K562 (cell line): ENCODE results near the gene ANKRD13D.

ENCODE experiments used
- BRCA1 ChIP-seq, 2 experiments: fragments of 450-650 bp in 1 of 2; sonication (generic) in 1 of 2; formaldehyde crosslinking in 1 of 2; IDR thresholded peaks; 2 replicates each; pipeline versions ENCODE4 v1.5.0 to v1.6.1; 2017 to 2020; ENCODE audit warnings: mild to moderate bottlenecking in 1 of 2, missing genetic modification reagents in 1 of 2
- CTCF ChIP-seq, 3 experiments: IDR thresholded peaks in 2 of 3; conservative IDR thresholded peaks in 1 of 3; 2 replicates each; pipeline ENCODE4 v1.5.1; 2011 to 2012; ENCODE audit warnings: low read length in 3 of 3, mild to moderate bottlenecking in 3 of 3, control low read depth in 2 of 3, improper control_type of control experiment in 1 of 3, inconsistent platforms in 1 of 3, low read depth in 1 of 3, mixed read lengths in 1 of 3, moderate library complexity in 1 of 3; ENCODE audit not compliant: insufficient read depth in 2 of 3
- ELF4 ChIP-seq: fragments of 450-650 bp; formaldehyde crosslinking; IDR thresholded peaks from 2 replicates; pipeline ENCODE4 v1.4.0; 2022; ENCODE audit warnings: missing genetic modification characterization
- ETS1 ChIP-seq: conservative IDR thresholded peaks from 2 replicates; pipeline ENCODE4 v1.6.1; 2011; ENCODE audit warnings: low read depth, mild to moderate bottlenecking, low read length; ENCODE audit not compliant: control insufficient read depth
- JUNB ChIP-seq: fragments of 450-650 bp; formaldehyde crosslinking; conservative IDR thresholded peaks from 2 replicates; pipeline ENCODE4 v1.4.0; 2020; ENCODE audit warnings: mild to moderate bottlenecking
- NFATC3 ChIP-seq: fragments of 450-650 bp; IDR thresholded peaks from 2 replicates; pipeline ENCODE4 v1.6.1; 2017; ENCODE audit warnings: mild to moderate bottlenecking
- NR2F6 ChIP-seq: fragments of 450-650 bp; formaldehyde crosslinking; IDR thresholded peaks from 2 replicates; pipeline ENCODE4 v1.4.0; 2020; ENCODE audit warnings: mild to moderate bottlenecking
- PPARD ChIP-seq: fragments of 250-450 bp; sonication (Bioruptor Pico); IDR thresholded peaks from 2 replicates; pipeline ENCODE4 v1.8.0; 2022; ENCODE audit warnings: inconsistent platforms, mild to moderate bottlenecking, moderate library complexity
- SRF ChIP-seq, 2 experiments: fragments of 250-450, 450-650 bp in 1 of 2; sonication (Bioruptor Pico) in 1 of 2; sonication (generic) in 1 of 2; formaldehyde crosslinking; IDR thresholded peaks; 2 replicates each; pipeline versions ENCODE4 v1.5.0 to v1.5.1; 2020 to 2022; ENCODE audit warnings: mild to moderate bottlenecking in 1 of 2, missing genetic modification reagents in 1 of 2
- SRSF9 ChIP-seq: fragments of 200-400 bp; formaldehyde crosslinking; IDR thresholded peaks from 2 replicates; pipeline ENCODE4 v1.6.1; 2017; ENCODE audit warnings: low read depth, low read length, borderline replicate concordance
- ZNF318 ChIP-seq, 2 experiments: fragments of 450-650 bp; IDR thresholded peaks; 2 replicates each; pipeline ENCODE4 v1.6.1; 2016; ENCODE audit warnings: mild to moderate bottlenecking in 2 of 2, borderline replicate concordance in 1 of 2, low read depth in 1 of 2, moderate library complexity in 1 of 2
- ZNF407 ChIP-seq: fragments of 450-650 bp; IDR thresholded peaks from 2 replicates; pipeline ENCODE4 v1.6.1; 2016; ENCODE audit warnings: low read depth

GRCh38 chr11:67240576-67241389 is 48.3 kb upstream of the ANKRD13D start:
- TF ChIP-seq ELF4 (CRISPR knock-in tag) (no peak), CTCF (IDR thresholded peaks at IDR 0.05 in 2 of 3, conservative IDR thresholded peaks at IDR 0.05 in 1 of 3; ENCODE audit: insufficient read depth in 2 of 3, low read depth in 1 of 3, low read length in 3 of 3) (no peak), NFATC3 (no peak), SRF (CRISPR knock-in tag; IDR thresholded peaks at IDR 0.05) (0 out of 4 replicates have a peak, but pooled peaks of 1 of the 2 experiments have one; percentile 36), NR2F6 (CRISPR knock-in tag) (no peak), ZNF318 (IDR thresholded peaks at IDR 0.05; ENCODE audit: borderline replicate concordance in 1 of 2, low read depth in 1 of 2) (no peak), BRCA1 (IDR thresholded peaks at IDR 0.05) (no peak), BRCA1 (CRISPR knock-in tag; IDR thresholded peaks at IDR 0.05) (no peak), ZNF407 (no peak), ETS1 (peak; percentile 69; the same call in 1 of the 2 replicates), SRSF9 (no peak), PPARD (CRISPR knock-in tag) (no peak), JUNB (CRISPR knock-in tag) (no peak)
